Urothelium cell line (cell line): ENCODE measurements around the gene SYT11.
"Not testable (repeated sequence)": the region's sequence is repeated elsewhere in the genome, so short reads cannot be mapped to it uniquely, and the experiment has no call there.

ENCODE experiments used
- DNase-seq: peaks from one replicate; pipeline ENCODE4 v3.0.0; 2011; ENCODE audit warnings: low spot score, mixed read lengths
- FAIRE-seq: peaks from 2 replicates; lab custom pipeline; 2011; peaks lifted over from hg19 to GRCh38; lab: Jason Lieb, UNC

SYT11 gene

DNA sequence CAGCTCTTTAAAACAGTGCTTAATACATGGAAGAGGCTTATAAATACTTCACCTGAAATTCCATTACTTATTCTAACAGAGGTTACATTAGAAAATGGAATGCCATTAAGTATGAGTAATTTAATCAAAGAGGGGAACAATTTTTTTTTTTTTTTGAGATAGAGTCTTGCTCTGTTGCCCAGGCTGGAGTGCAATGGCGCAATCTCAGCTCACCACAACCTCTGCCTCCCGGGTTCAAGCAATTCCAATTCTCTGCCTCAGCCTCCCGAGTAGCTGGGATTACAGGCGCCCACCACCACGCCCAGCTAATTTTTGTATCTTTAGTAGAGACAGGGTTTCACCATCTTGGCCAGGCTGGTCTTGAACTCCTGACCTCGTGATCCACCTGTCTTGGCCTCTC, 36.2 kb downstream of the SYT11 start:
- FAIRE-seq, DNase-seq: not testable (repeated sequence)

DNA sequence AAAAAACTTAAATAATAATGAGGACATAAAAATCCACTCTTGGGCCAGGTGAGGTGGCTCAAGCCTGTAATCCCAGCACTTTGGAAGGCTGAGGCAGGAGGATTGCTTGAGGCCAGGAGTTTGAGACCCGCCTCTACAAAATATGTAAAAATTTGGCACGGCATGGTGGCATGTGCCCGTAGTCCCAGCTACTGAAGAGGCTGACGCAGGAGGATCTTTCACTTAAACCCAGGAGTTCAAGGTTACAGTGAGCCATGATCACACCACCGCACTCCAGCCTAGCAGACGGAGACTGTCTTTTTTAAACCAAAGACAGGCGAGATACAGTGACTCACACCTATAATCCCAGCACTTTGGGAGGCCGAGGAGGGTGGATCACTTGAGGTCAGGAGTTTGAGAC, 37.1 kb downstream of the SYT11 start:
- not testable (repeated sequence) for DNase-seq, FAIRE-seq

DNA sequence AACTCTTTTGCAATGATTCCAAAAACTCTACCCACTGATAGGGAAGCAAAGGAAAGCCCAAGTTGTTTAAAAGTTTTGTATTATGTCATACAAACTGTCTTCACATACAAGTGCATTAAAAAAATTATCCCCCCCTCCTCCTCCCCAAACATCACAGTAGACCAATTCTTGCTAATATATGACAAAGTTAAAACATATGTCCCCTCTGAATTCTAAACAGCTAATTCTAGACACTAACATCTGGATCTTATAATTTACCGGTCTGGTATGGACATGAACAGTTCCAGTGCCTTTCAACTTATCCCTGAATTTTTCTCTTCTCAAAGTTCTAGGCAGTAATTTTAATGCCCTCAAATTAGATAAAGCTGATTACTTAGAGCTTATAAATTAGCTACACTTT, 38.4 kb downstream of the SYT11 start:
- DNase-seq (no peak), FAIRE-seq (no peak)

DNA sequence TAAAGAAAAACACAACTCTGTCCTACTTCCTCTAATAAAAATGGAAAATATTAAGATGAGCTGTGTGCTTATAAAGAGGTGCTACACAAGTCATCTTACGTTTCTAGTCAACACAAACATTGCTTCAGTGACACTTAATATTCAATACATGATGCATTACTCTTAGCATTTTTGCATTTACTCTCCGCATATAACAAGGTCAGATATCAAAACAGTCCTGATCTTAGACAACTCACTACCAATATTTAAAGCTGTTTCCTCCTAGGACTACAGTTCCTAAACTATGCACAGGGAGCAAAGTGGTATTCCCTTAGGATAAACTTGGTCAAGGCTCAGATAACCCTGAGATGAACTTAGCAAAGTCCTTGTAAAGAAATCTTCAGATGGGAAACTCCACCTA, 39.5 kb downstream of the SYT11 start:
- FAIRE-seq, result no peak
- no peak for DNase-seq

DNA sequence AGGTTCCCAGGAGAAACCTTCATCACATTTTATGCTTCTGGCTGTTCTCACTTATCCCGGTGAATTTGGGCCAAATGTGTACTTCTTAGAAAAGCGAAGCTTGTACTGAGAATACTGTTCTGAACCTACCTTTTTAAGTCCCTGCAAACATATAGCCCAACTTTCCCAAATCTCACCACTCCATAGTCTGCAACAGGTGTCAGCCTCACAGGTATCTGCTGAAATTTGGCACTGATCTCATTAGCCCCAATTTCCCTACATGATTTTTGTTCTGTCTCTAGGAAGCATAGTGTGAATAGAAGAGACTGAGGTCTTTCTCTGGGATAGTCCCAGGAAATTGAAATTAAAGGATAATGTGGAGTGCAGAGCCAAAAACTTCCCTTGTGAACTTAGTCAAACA, 40.3 kb downstream of the SYT11 start:
- DNase-seq (no peak), FAIRE-seq (no peak)

DNA sequence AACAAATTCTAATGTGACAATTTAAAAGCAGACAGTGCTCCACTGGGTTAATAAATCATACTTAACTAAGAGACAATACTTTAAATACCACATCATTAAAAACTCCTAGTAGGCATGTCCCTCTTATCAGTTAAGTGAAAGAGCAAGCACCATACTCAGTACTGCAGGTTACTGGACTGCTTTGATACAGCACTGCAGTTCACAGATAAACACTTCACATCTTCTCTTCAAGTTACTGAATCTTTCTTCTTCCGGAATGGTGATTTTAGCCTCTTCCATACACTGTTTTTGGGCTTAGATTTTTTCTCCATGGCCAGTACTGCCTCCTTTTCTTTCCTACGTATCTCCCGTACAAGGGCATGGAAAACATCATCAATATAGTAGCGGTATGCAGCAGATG, 40.8 kb downstream of the SYT11 start:
- DNase-seq (no peak), FAIRE-seq (no peak)

DNA sequence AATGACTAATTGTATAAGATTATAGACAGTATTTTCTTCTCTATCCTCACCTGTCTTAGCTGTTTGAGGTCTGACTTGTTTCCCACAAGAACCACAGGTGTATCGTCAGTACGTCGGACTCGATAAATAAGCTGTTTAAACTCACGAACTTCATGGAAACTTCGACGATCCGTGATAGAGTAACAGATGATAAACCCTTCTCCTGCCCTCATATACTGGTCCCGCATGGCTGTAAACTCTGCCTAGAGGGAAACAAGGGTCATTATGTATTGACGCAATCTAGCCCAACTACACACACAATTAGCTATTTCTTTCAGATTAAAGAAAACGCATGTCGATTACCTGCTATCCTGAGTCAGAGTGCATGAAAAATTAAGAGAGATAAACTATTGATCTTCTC, 44.9 kb downstream of the SYT11 start:
- FAIRE-seq (no peak), DNase-seq (no peak)

DNA sequence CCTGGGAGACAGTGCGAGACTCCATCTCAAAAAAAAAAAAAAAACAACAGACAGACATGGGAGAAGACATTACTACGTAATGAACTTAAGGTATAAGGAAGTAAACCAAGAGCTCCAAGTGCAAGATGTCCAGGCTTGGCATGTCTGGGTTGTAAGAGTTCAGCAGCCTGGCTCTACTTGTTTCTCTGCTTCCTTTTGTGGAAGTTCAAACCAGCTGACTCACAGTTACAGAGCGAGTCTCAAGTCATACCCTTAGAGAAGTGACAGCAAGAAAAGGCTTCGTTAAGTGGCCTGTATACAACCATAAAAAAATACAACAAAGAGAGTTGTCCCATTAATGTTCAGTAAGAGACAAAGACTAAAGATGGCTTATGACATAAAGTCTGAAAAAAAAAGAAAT, 50.5 kb downstream of the SYT11 start:
- no peak for DNase-seq

DNA sequence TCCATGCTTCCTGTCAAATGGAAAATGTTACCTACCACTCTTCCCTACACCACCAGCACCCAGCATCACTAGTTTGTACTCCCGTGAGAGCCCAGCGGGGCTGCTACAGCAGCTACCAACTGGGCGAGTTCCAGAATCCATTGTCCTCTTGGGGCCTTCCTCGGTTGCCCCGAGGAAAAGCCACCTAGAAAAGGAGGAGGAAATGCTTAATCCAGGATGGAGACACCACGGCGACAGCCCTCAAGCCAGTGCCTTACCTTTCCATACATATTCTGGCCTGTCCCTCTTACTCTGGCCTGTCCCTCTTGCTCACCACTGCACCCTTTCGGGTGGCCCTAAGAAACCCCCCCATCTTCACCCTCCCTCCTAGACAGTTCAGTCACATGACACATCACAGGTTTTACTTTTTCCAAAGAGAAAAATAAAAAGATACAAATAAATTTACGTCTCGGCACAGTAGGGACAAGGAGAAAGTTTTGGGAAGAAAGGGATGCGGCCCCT, 51.3 kb downstream of the SYT11 start:
- DNase-seq, result peak; percentile 41
- FAIRE-seq, result no peak

More for the DNA sequence above, 50.5 kb downstream of the SYT11 start:
- FAIRE-seq, result no peak

DNA sequence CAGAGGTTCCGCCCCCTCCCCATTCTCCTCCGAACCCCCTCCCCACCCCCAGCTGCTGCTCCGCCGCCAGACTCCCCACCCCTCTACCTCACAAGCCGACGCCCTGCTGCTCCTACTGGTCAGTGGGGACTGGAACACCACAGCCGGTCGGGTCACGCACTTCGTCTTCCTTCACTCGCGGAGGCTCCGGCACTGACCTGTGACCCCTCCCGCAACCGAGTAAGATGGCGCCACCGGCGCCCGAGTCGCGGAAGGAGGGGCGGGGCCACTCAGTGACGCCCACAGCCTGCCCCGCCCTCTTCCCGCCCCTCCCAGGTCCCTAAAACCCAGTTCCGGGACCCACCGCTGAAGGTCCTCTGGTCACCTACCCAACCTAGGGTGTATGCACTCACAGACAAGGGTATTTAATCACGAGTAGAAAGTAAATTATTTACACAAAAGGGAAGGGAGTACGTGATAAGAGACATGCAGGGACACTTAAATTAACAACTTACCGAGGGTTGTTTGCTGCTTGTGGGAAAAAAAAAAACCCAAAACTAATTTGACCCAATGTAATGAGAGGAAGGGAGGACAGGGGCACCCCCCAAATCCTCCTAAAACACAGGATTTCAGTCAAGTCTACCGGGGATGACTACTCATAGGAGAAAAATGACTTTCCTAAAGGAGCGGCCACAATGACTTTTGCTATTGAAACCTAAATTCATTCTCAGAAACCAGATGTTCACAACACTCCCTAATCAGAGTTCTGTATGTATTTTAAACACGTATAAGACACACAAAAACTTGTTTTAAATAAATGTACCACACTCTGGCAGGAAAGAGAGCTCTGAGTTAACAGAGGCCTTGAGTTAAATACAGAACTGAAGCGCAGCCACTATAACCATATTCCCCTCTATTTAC, 52.0 kb downstream of the SYT11 start, which contains the start of gene RIT1:
TSS of gene RIT1 (minus strand) at position 194 of the 900 bp plus-strand sequence. CDS start 588 bp downstream, outside the sequence.
- FAIRE-seq (no peak), DNase-seq (peak; percentile 92)

DNA sequence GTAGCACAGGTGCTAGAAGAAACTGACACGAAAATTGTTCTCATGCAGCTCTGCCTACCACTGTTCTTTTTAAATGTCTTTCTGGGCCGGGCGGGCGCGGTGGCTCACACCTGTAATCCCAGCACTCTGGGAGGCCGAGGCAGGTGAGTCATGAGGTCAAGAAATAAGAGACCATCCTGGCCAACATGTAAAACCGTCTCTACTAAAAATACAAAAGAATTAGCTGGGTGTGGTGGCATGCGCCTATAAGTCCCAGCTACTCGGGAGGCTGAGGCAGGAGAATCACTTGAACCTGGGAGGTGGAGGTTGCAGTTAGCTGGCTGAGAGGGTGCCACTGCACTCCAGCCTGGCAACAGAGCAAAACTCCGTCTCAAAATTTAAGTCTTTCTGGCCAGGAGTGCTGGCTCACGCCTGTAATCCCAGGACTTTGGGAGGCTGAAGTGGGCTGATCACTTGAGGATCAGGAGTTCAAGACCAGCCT, 52.7 kb downstream of the SYT11 start:
- DNase-seq (no peak), FAIRE-seq (no peak)

DNA sequence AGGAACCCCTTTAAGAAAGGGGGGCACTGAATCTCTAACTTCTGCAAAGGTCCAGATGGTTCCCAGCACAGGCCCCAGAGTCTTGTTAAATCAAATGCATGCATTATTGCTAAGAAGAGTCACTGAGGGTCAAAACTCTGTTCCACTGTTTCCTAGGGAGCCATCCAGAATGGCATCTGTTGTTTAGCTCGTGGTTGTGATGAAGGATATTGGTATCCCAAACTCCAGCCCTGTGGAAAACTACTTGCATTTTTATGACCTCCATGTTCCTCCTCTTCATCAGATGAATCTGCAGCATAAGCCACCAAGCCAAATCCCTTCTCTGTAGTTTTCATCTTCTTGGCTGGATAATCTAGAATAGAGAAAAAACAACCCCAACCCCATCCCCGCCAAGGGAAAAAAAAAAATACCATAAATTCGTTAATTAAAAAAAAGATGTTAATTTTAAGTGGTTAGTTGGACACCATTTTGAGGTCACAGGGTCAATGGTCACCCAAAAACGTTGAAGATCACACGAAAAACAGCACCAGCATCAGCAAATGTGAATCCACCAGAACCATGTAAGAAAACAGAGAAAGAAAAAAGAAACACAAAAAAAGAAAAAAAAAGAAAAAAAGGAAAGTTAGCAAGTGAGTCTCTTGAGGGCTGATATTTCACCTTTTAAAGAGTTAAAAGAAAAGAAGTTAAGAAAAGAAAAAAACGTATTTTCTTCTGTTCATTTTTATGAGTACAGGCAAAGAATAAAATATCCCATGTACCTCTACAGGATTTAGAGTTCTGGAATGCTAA, 54.8 kb downstream of the SYT11 start:
- FAIRE-seq (no peak), DNase-seq (no peak)

DNA sequence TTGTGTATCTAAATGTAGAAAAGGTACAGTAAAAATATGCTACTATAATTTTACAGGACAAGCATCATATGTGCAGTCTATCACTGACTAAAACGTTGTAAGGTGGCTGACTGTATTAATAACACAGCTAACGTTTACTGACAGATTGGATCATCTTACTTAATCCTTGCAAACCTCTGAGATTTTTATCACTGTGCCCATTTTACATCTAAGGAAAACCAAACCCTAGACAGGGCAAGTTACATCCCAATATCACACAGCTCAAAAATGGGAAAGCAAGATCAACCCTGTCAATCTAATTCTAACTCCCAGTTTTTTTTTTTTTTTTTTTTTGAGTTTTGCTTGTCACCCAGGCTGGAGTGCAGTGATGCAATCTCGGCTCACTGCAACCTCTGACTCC, 59.3 kb downstream of the SYT11 start:
- no peak for DNase-seq
- no peak for FAIRE-seq

DNA sequence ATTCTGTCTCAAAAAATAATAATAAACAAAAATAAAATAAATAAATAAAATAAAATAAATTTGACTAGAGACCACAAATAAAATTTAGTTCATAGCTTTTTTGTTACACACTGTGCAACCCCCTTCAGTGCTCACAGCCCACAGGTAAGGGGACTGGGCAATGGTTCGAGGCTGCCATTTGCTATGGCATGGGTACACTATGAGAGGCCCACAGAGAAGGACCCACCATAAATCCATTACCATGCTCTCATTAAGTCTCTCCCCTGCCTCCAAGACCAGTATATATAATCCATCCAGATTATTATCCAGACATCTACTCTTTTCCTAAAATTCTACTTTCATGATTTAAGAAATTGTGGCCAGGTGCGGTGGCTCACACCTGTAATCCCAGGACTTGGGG, 60.4 kb downstream of the SYT11 start:
- FAIRE-seq, result no peak
- no peak for DNase-seq

DNA sequence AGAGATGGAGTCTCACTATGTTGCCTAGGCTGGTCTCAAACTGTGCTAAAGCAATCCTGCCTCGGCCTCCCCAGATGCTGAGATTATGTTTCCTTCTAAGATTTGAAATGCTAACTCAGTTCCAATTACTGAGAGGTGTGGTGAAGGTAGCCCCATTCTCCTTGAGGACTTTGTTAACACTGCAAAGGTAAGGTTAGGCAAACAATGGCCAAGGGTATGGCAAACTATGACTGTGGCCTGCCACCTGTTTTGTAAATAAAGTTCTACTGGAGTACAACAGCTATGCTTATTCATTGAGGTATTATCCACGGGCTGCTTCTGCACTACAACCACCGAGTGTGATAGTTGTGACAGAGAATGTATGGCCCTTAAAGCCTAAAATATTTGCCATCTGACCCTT, 61.4 kb downstream of the SYT11 start:
- no peak for DNase-seq
- FAIRE-seq, result no peak

DNA sequence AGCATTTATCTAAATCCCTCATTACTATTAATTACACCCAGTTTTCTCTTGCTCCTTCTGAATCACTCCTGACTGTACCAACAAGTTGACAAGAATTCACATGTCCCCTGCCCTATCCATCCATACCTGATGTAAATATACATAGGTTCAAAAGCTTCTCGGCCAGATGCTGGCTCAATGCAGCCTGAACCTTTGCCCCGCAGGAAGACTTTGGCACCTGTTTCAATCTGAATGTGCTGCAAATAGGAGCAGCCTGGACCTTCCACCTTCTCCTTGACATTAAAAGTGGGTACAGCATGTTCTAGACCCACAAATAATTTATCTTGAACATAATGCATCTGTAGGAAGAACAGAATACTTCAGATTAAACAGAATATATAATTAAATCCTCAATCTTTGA, 66.1 kb downstream of the SYT11 start:
- no peak for FAIRE-seq
- DNase-seq, result no peak

DNA sequence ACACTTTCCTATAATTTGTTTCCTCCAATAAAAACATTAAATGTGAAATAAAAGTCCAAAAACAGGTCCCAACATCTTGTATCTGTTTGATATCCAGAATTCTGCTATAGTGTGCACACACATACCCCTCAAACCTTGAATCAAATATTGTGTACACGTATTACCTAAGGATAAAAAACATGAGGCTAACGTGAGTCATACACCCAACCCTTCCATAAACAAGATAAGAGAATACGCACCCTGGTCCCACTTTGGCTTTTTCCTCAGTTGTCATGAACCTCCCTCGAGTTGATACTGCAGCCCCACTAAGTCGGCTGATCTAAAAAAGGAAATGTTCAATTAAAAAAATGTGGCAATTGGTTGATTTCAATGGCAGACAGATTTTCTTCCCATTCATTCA, 69.7 kb downstream of the SYT11 start:
- no peak for FAIRE-seq
- no peak for DNase-seq

DNA sequence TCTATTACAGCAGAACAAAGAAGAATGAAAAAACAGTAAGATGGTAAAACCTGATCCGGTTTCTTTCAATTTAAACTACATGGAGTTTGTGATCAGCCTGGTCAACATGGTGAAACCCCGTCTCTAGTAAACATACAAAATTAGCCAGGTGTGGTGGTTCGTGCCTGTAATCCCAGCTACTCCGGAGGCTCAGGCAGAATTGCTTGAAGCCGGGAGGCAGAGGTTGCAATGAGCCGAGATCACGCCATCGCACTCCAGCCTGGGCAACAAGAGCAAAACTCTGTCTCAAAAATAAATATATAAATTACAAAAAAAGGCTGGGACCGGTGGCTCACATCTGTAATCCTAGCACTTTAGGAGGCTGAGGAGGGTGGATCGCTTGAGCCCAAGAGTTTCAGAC, 71.4 kb downstream of the SYT11 start:
- not testable (repeated sequence) for DNase-seq, FAIRE-seq

DNA sequence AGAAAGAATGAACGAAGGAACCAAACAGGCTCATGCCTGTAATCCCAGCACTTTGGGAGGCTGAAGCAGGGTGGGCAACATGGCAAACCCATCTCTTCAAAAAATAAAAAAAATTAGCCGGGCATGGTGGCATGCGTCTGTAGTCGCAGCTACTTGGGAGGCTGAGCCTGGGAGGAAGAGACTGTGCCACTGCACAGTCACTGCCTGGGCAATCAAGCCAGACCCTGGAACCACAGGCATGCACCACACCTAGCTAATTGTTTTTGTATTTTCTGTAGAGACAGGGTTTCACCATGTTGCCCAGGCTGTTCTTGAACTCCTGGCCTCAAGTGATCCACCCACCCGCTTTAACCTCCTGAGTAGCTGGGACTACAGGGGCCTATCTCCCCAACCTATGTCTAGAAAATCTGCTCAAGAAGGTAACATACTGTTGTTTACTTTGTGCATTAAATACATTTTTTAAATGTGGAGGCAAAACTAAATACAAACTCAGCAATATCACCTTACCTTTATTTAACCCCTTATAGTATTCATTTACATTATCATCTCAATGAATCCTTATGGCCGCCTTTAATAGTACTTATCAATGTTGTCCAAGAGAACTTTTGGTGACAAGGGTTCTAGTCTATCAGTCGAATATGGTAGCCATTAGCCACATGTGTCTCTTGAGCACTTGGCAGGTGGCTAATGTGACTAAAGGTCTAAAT, 72.1 kb downstream of the SYT11 start:
- FAIRE-seq, result no peak

DNA sequence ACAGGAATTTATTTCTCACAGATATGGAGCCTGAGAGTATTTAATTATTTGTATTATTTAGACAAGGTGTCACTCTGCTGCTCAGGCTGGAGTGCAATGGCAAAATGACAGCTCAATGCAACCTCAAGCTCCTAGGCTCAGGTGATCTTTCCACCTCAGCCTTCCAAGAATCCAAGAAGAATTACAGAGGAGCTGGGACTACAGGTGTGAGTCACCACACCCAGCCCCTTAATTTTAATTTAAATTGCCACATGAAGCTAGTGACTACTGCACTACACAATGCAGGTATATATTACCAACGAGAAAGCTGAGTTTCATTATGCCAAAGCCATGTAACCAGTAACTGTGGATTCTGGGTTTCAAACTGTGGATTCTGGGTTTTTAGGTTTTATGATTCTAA, 72.7 kb downstream of the SYT11 start:
- no peak for FAIRE-seq
- no peak for DNase-seq

More for the DNA sequence above, 72.1 kb downstream of the SYT11 start:
- no peak for DNase-seq

DNA sequence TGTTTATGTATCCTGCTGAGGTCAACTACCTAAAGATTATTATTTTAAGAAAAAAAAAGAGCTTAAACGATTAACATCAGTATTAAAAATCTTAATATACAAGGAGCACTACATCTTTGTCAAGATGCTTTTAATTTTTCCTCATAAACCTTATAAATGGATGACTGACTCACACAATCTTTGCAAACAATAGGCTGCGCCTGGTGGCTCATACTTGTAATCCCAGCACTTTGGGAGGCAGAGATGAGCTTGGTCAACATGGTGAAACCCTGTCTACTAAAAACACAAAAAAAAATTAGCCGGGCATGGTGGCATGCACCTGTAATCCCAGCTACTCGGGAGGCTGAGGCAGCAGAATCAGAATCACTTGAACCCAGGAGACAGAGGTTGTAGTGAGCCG, 73.1 kb downstream of the SYT11 start:
- FAIRE-seq, result no peak
- DNase-seq, result no peak
